Measurements from ENCODE around the gene PNPLA7.

The PNPLA7 gene

DNA sequence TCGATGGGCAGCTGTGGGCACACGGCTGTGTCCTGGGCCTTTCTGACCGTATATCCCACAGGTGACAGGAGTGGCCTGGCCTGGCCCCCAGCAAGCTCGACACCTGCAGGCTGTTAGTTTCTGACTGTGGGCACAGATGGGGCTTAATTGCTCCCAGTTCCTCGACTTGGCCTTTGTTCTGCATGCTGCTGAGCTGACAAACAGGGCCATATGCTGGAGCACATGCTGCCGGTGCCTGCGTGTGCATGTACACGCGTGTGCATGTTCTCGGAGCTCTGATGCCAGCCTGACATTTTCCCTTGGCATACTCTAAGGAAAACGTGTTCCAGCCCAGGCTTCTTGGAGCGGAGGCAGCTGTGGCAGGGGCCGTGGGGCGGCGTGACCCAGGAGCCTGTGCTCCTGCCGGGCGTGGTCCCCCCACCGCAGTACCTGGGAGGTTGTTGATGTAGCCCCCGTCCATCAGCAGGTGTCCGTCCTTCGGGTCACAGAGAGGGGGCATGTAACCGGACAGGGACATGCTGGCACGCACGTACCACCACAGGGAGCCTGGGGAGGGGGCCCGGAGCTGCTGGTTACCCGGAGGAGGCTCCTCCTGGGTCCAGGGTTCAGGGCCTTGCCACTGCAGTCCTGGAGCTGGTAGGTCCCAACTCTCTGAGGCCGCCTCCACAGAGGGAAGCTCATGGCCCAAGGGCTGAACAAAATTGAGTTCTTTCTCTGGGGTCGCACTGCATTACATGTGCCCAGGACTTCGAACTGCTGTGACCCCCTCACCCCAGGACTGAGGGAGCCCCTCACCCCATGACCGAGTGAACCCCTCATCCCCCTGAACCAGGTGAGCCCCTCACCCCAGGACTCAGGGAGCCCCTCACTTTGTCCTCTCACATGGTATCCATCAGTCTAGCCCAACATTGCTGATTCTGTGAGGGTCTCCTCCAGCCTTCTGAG lies 86.9 kb downstream of the PNPLA7 start:
- DNase-seq (ENCODE audit: low read depth in 1 of 2, low spot score in 1 of 2) = no peak

- DNase-seq (ENCODE audit: low read depth in 1 of 2, low spot score in 1 of 2) = no peak
Observed at GRCh38 chr9:137462396-137462985, 87.7 kb downstream of the PNPLA7 start.

GRCh38 chr9:137461663-137462395 lies 88.4 kb downstream of the PNPLA7 start:
- DNase-seq (ENCODE audit: low read depth in 1 of 2, low spot score in 1 of 2) = peak; percentile 39 to 58

DNA sequence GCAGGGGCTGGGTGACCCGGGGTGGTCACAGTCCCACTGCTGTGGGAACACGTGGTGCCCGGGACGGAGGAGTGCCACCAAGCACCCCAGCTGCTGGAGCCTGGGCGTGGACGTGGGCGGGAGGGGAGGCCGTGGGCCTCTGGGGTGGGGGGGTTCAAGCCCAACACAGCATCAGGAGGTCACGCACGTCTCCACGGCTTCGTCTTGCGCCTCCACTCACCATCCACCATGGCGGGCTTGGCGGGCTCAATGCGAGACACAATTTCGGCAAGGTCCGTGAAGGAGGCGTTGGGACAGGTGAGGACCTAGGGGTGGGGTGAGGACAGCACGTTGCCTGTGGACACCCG lies 88.9 kb downstream of the PNPLA7 start:
- no peak for DNase-seq (ENCODE audit: low read depth in 1 of 2, low spot score in 1 of 2)

DNA sequence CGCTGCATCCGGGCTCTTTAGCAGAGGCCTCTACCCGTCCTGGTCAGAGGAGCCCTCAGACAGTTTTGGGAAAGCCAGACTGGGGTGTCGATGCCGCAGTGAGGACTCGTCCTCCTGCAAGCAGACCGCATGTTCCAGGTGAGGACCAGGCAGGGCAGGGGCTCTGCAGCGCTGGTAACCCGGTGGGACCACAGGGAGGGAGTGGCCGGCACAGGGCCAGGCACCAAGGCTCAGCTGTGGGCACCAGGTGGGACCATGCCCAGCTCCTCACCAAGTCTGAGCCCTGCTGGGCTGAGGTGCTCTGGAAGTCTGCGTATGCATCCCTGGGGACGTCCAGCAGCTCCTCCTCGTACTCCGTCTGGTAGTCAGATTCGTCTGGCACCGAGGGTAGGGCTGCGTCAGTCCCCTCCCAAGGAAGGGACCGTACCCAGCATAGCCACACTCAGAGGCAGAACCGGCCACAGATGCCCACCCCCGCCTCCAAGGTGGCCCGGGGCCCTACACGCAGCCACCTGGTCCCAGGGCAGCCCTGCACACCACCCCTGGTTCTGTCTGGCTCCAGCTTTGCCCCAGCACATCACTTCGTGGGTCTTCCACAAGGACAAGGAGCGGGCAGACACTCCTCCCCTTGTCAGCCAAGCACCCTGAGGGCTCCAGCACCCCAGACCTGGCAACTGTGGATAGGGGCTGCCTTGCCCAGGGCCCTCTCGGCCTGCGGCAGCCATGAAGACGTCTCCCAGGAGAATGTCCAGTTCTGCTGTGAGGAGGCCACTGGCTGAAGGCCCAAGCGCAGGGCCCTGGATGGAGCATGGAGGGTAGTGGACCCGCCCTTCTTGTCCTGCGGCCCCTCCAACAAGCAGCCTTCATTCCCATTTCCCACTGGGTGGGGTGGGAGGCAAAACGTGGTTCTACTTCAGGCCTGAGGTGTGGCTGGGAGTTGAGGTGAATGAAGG lies 89.6 kb downstream of the PNPLA7 start:
- DNase-seq (ENCODE audit: low read depth in 1 of 2, low spot score in 1 of 2) = no peak

- no peak for DNase-seq (ENCODE audit: low read depth in 1 of 2, low spot score in 1 of 2)
Observed at GRCh38 chr9:137459601-137460362, 90.4 kb downstream of the PNPLA7 start.

- DNase-seq (ENCODE audit: low read depth in 1 of 2, low spot score in 1 of 2) = peak; percentile 92 to 96
Observed at GRCh38 chr9:137459152-137459600, 91.0 kb downstream of the PNPLA7 start, which contains the start of gene NSMF. TSS of gene NSMF (minus strand) at chr9:137459334. CDS start at chr9:137459102, 232 bp downstream.

- DNase-seq (ENCODE audit: low read depth in 1 of 2, low spot score in 1 of 2) = no peak
Observed at GRCh38 chr9:137458194-137459151, 91.7 kb downstream of the PNPLA7 start.

- no peak for DNase-seq (ENCODE audit: low read depth in 1 of 2, low spot score in 1 of 2)
Observed at GRCh38 chr9:137457406-137458193, 92.6 kb downstream of the PNPLA7 start.

- no peak for DNase-seq (ENCODE audit: low read depth in 1 of 2, low spot score in 1 of 2)
Observed at GRCh38 chr9:137456864-137457405, 93.3 kb downstream of the PNPLA7 start.

- no peak for DNase-seq (ENCODE audit: low read depth in 1 of 2, low spot score in 1 of 2)
Observed at GRCh38 chr9:137456061-137456863, 93.9 kb downstream of the PNPLA7 start.

GRCh38 chr9:137455359-137455991 lies 94.7 kb downstream of the PNPLA7 start:
- DNase-seq (ENCODE audit: low read depth in 1 of 2, low spot score in 1 of 2) = no peak

DNA sequence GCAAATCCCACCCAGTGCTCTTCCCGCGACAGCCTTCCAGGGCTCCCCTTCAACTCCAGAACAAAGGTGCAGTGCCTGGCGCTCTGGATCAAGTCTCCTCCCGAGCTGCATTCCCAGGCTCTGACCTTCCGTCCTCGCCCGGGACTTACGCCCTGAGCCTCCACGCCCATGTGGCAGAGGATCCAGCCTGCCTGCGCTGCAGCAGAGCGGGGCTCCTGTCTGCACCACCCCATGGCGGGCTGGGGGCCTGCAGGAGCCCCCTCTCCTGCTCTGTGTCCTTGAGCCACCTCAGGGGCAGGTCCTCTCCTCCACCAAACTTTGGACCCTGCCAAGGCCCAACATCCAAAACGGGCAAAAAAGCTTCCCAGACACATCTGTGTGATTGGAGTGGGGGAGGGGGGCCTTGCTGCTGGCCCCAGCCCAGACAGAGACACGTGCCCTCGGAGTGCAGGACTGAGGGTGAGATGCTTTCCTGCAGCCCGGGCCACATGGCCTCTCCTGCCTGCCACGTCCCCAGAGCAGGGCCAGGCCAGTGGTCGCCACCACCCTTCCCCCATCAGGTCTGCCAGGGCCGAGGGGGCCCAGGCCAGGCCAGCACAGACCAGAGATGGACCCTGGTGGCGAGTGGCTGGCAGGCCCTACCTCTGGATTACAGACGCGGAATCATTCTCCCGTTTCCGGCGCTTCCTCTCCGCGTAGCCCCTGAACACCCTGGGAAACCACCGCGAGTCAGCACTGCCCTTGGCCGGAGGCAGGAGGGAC lies 95.4 kb downstream of the PNPLA7 start:
- no peak for DNase-seq (ENCODE audit: low read depth in 1 of 2, low spot score in 1 of 2)

DNA sequence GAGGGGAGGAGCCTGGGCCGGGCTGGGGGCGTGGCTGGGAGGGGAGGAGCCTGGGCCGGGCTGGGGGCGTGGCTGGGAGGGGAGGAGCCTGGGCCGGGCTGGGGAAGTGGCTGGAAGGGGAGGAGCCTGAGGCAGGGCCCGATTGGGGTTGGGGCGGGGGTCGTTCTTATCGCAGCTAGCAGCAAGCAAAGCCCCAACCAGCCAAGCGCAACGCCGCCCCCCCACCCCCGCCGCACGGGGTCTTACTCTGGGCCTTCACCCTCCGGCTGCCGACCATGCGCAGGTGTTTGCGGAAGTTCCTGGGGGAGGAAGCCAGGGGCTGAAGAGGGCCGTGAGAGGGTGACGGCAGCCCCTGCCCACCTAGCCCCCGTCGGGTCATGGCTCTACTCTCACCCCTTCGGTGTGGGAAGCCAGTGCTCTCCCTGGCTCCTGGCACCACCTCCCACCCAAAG lies 96.0 kb downstream of the PNPLA7 start:
- no peak for DNase-seq (ENCODE audit: low read depth in 1 of 2, low spot score in 1 of 2)

GRCh38 chr9:137453643-137454081 lies 96.5 kb downstream of the PNPLA7 start:
- DNase-seq (ENCODE audit: low read depth in 1 of 2, low spot score in 1 of 2) = peak; percentile 43 to 52

Data from stimulated activated CD4-positive, alpha-beta T cell treated with anti-CD3 and anti-CD28 coated beads, Interleukin-15, amount 100 ng/mL, for 1 hour (primary cell).